HCT116 (cell line): Measurements from ENCODE around the gene IP6K3.

ENCODE experiments used
- MAX ChIP-seq: IDR thresholded peaks from 2 replicates; pipeline ENCODE4 v1.6.1; 2012
- POLR2AphosphoS5 ChIP-seq: IDR thresholded peaks from 2 replicates; pipeline ENCODE4 v1.6.1; 2011; ENCODE audit warnings: mild to moderate bottlenecking, low read depth, low read length, moderate library complexity

GRCh38 chr6:33684428-33684896 is 62.2 kb downstream of the IP6K3 start:
- TF ChIP-seq MAX = no peak
- TF ChIP-seq POLR2AphosphoS5 = no peak
